ENCODE results near the gene NOL12. TPM values are rescaled to one million over a fixed set of nuclear protein-coding genes. Genes with fewer than 3 reads are reported as not detected.

Gene NOL12
- total RNA-seq, 3 donors from 2014 or later: 24.5 to 29.4 (median 24.6) TPM

GRCh38 chr22:37740455-37741311 lies 54.5 kb downstream of the NOL12 start:
- Histone ChIP-seq H3K9me3 (no peaks in the 10 kb centered on the region), H3K4me1 (no peaks in the 10 kb centered on the region), H3K36me3 (no peaks in the 10 kb centered on the region), H3K27ac (peak overlapping the region; percentile 65 to 79), H3K27me3 (no peaks in the 10 kb centered on the region), H3K4me3 (peak overlapping the region in 1 of 3 donors; percentile 25)
- TF ChIP-seq POLR2AphosphoS5 (IDR thresholded peaks at IDR 0.05): no peak
- no peak for TF ChIP-seq POLR2A (IDR thresholded peaks at IDR 0.05)
- TF ChIP-seq CTCF (IDR thresholded peaks at IDR 0.05): no peak
- DNase-seq (ENCODE audit: low spot score in 2 of 2): no peak
- intact Hi-C loops (cut with DNase I; ENCODE audit: low total_unique reads): no loop called here

- peak overlapping the region in 1 of 3 donors; percentile 25 for H3K4me3 ChIP-seq
- intact Hi-C loops (cut with DNase I; ENCODE audit: low total_unique reads): no loop called here
- DNase-seq (ENCODE audit: low spot score in 2 of 2): peak in 1 of 2 donors; percentile 79
- H3K27ac ChIP-seq: peak overlapping the region; percentile 65 to 79
- no peaks in the 10 kb centered on the region for H3K4me1 ChIP-seq
- H3K36me3 ChIP-seq: no peaks in the 10 kb centered on the region
- no peaks in the 10 kb centered on the region for H3K27me3 ChIP-seq
- TF ChIP-seq POLR2A (IDR thresholded peaks at IDR 0.05): no peak
- TF ChIP-seq POLR2AphosphoS5 (IDR thresholded peaks at IDR 0.05): peak; percentile 73 to 98 (median 97)
- no peaks in the 10 kb centered on the region for H3K9me3 ChIP-seq
These were observed 55.2 kb downstream of the NOL12 start for GRCh38 chr22:37741312-37741795.

GRCh38 chr22:37742376-37743171 lies 56.4 kb downstream of the NOL12 start:
- peaks cover 3 to 5% of the 10 kb centered on the region in 2 donors for H3K4me1 ChIP-seq
- peak overlapping the region; percentile 43 to 50 for H3K27ac ChIP-seq
- no peaks in the 10 kb centered on the region for H3K27me3 ChIP-seq
- H3K9me3 ChIP-seq: no peaks in the 10 kb centered on the region
- intact Hi-C loops (cut with DNase I; ENCODE audit: low total_unique reads): no loop called here
- no peak overlapping the region for H3K4me3 ChIP-seq
- DNase-seq (ENCODE audit: low spot score in 2 of 2): no peak
- H3K36me3 ChIP-seq: no peaks in the 10 kb centered on the region
- no peak for TF ChIP-seq POLR2A (IDR thresholded peaks at IDR 0.05)
- no peak for TF ChIP-seq CTCF (IDR thresholded peaks at IDR 0.05)
- TF ChIP-seq POLR2AphosphoS5 (IDR thresholded peaks at IDR 0.05): no peak

Other genes with a start within 250 kb of the NOL12 start
- 10 to 100 TPM in 2 of 3 donors, 1 to 10 TPM in 1; 9.4 to 20.6 (median 17.8) TPM for gene MFNG, start 200.0 kb upstream of the NOL12 start, total RNA-seq
- 10 to 100 TPM in 2 of 3 donors, 1 to 10 TPM in 1; 2.9 to 12.1 (median 10.2) TPM for gene CARD10, start 166.9 kb upstream of the NOL12 start, total RNA-seq
- gene CDC42EP1, start 125.9 kb upstream of the NOL12 start, total RNA-seq: 10 to 100 TPM; 13.8 to 43.0 (median 29.8) TPM
- gene LGALS2, start 106.3 kb upstream of the NOL12 start, total RNA-seq: under 1 TPM in 2 of 3 donors, not detected in 1; 0.80 to 0.88 TPM
- gene GGA1, start 77.5 kb upstream of the NOL12 start, total RNA-seq: 10 to 100 TPM; 36.6 to 63.9 (median 54.7) TPM
- gene SH3BP1, start 46.7 kb upstream of the NOL12 start, total RNA-seq: 1 to 10 TPM; 3.8 to 8.8 (median 7.3) TPM
- 1 to 10 TPM; 4.2 to 6.9 (median 4.2) TPM for gene PDXP, start 27.6 kb upstream of the NOL12 start, total RNA-seq
- 1,000 to 10,000 TPM in 1 of 3 donors, 100 to 1,000 TPM in 2; 621 to 2,412 (median 641) TPM for gene LGALS1, start 10.7 kb upstream of the NOL12 start, total RNA-seq
- gene TRIOBP, start 10.7 kb downstream of the NOL12 start, total RNA-seq: 10 to 100 TPM; 78.3 to 95.0 (median 88.3) TPM
- gene GCAT, start 121.6 kb downstream of the NOL12 start, total RNA-seq: 10 to 100 TPM; 17.3 to 23.7 (median 21.6) TPM
- under 1 TPM in 1 of 3 donors, not detected in 2; 0.44 TPM for gene GALR3, start 137.0 kb downstream of the NOL12 start, total RNA-seq
- 10 to 100 TPM; 27.5 to 41.3 (median 34.9) TPM for gene ANKRD54, start 158.0 kb downstream of the NOL12 start, total RNA-seq
- gene EIF3L, start 163.1 kb downstream of the NOL12 start, total RNA-seq: 100 to 1,000 TPM; 471 to 569 (median 490) TPM
- gene MICALL1, start 220.0 kb downstream of the NOL12 start, total RNA-seq: 10 to 100 TPM in 2 of 3 donors, 1 to 10 TPM in 1; 8.6 to 25.6 (median 22.0) TPM